Liver (tissue), 9 donors: ENCODE results near the gene LAMA2. TPM values are rescaled to one million over a fixed set of nuclear protein-coding genes. Genes with fewer than 3 reads are reported as not detected.

Experiments used
- DNase-seq: peaks from one replicate; pipeline ENCODE4 v3.0.0-alpha.2; 2017; ENCODE audit warnings: low spot score
- H3K27ac ChIP-seq, 2 donors: one replicate each; pipeline ENCODE4 v1.7.0; 2013; ENCODE audit warnings: inconsistent platforms in 2 of 2, low read length in 2 of 2, control low read depth in 1 of 2, low read depth in 1 of 2, mild to moderate bottlenecking in 1 of 2
- H3K27me3 ChIP-seq, 4 donors: one replicate each; pipeline versions ENCODE4 v1.6.1 to v1.7.0; 2013; ENCODE audit warnings: low read length in 3 of 4, inconsistent platforms in 1 of 4, mild to moderate bottlenecking in 1 of 4, moderate library complexity in 1 of 4; ENCODE audit not compliant: control insufficient read depth in 4 of 4, insufficient read depth in 4 of 4
- H3K36me3 ChIP-seq, 4 donors: one replicate each; pipeline versions ENCODE4 v1.6.1 to v1.7.0; 2013; ENCODE audit warnings: low read length in 3 of 4, mild to moderate bottlenecking in 3 of 4, low read depth in 1 of 4, moderate library complexity in 1 of 4; ENCODE audit not compliant: control insufficient read depth in 4 of 4, insufficient read depth in 3 of 4
- H3K4me1 ChIP-seq, 4 donors: one replicate each; pipeline versions ENCODE4 v1.6.1 to v1.7.0; 2013; ENCODE audit warnings: low read length in 3 of 4, mild to moderate bottlenecking in 3 of 4, moderate library complexity in 1 of 4; ENCODE audit not compliant: control insufficient read depth in 4 of 4, insufficient read depth in 4 of 4
- H3K4me3 ChIP-seq, 3 donors: one replicate each; pipeline versions ENCODE4 v1.6.1 to v1.7.0; 2013; ENCODE audit warnings: low read length in 3 of 3, control low read depth in 1 of 3, low read depth in 1 of 3, mild to moderate bottlenecking in 1 of 3
- H3K9ac ChIP-seq, 2 donors: one replicate each; pipeline ENCODE4 v1.7.0; 2013; ENCODE audit warnings: low read length in 2 of 2, mild to moderate bottlenecking in 2 of 2, moderate library complexity in 2 of 2, control low read depth in 1 of 2, low read depth in 1 of 2
- H3K9me3 ChIP-seq, 4 donors: one replicate each; pipeline versions ENCODE4 v1.6.1 to v1.7.0; 2013; ENCODE audit warnings: low read length in 3 of 4; ENCODE audit not compliant: control insufficient read depth in 4 of 4
- CTCF ChIP-seq: fragments of 150-350 bp; IDR thresholded peaks from 2 replicates; pipeline ENCODE4 v1.5.1; 2017; ENCODE audit warnings: improper control_type of control experiment, low read depth, low read length; ENCODE audit not compliant: missing input control
- EGR1 ChIP-seq, 2 donors: IDR thresholded peaks; 2 replicates each; pipeline ENCODE4 v1.6.1; 2016 to 2018; ENCODE audit warnings: antibody characterized with exemption in 2 of 2, low read depth in 2 of 2
- FOXA1 ChIP-seq: IDR thresholded peaks from 2 replicates; pipeline ENCODE4 v1.6.1; 2016; ENCODE audit warnings: antibody characterized with exemption
- FOXA2 ChIP-seq: IDR thresholded peaks from 2 replicates; pipeline ENCODE4 v1.6.1; 2016; ENCODE audit warnings: antibody characterized with exemption
- GABPA ChIP-seq, 2 donors: IDR thresholded peaks in 1 of 2; conservative IDR thresholded peaks in 1 of 2; 2 replicates each; pipeline ENCODE4 v1.6.1; 2016; ENCODE audit warnings: antibody characterized with exemption in 2 of 2, mild to moderate bottlenecking in 1 of 2, moderate library complexity in 1 of 2
- HNF4G ChIP-seq: IDR thresholded peaks from 2 replicates; pipeline ENCODE4 v1.6.1; 2016; ENCODE audit warnings: antibody characterized with exemption
- JUND ChIP-seq, 2 donors: IDR thresholded peaks; 2 replicates each; pipeline ENCODE4 v1.6.1; 2016; ENCODE audit warnings: antibody characterized with exemption in 2 of 2
- MAX ChIP-seq: IDR thresholded peaks from 2 replicates; pipeline ENCODE4 v1.6.1; 2016; ENCODE audit warnings: antibody characterized with exemption
- RAD21 ChIP-seq, 2 donors: IDR thresholded peaks; 2 replicates each; pipeline ENCODE4 v1.6.1; 2016; ENCODE audit warnings: antibody characterized with exemption in 2 of 2, mild to moderate bottlenecking in 2 of 2
- RXRA ChIP-seq, 2 donors: IDR thresholded peaks; 2 replicates each; pipeline ENCODE4 v1.6.1; 2017 to 2018; ENCODE audit warnings: antibody characterized with exemption in 2 of 2, mild to moderate bottlenecking in 1 of 2
- SP1 ChIP-seq: IDR thresholded peaks from 2 replicates; pipeline ENCODE4 v1.6.1; 2018; ENCODE audit warnings: antibody characterized with exemption, mild to moderate bottlenecking
- TAF1 ChIP-seq: conservative IDR thresholded peaks from 2 replicates; pipeline ENCODE4 v1.6.1; 2016; ENCODE audit warnings: antibody characterized with exemption, mild to moderate bottlenecking
- YY1 ChIP-seq: IDR thresholded peaks from 2 replicates; pipeline ENCODE4 v1.6.1; 2016; ENCODE audit warnings: antibody characterized with exemption, mild to moderate bottlenecking
- ZBTB33 ChIP-seq: IDR thresholded peaks from 2 replicates; pipeline ENCODE4 v1.6.1; 2016; ENCODE audit warnings: antibody characterized with exemption
- WGBS: extraction: QIAGEN DNeasy Blood & Tissue Kit; methylation state at CpG from one replicate; pipeline ENCODE4 v1.1.7; 2013; 5-methylcytosine and 5-hydroxymethylcytosine counted together
- polyA plus RNA-seq, 2 donors: library from polyadenylated mRNA; stranded (reverse) in 1 of 2; unstranded in 1 of 2; fragments of 200-250 nt in 1 of 2; fragments of >200 nt in 1 of 2; fragmentation: Nextera tagmentation in 1 of 2; extraction: Ambion mirVana in 1 of 2; gene quantifications; one replicate each; pipeline versions ENCODE4 v1.2.1 to v1.2.3, GENCODE V29; 2013 to 2015
- total RNA-seq, 2 donors: library from RNA; depleted of rRNA; stranded (reverse); fragments of >200 nt; gene quantifications; one replicate each; pipeline ENCODE4 v1.2.3, GENCODE V29; 2014
- TF ChIP-seq, protein P1 (sequence below): IDR thresholded peaks from 2 replicates; pipeline ENCODE4 v1.6.1; 2016; ENCODE audit warnings: antibody characterized with exemption
- TF ChIP-seq, protein P2 (sequence below): IDR thresholded peaks from 2 replicates; pipeline ENCODE4 v1.6.1; 2016; ENCODE audit warnings: antibody characterized with exemption, mild to moderate bottlenecking
- donor health status: healthy.
- donor health status: healthy.
- donor health status: healthy.
- donor health status: healthy.
- donor health status: healthy.

LAMA2 gene
- total and polyA plus RNA-seq, 4 donors: 1.3 to 17.0 (median 3.0) TPM

GRCh38 chr6:129499843-129500219 is 616.9 kb downstream of the LAMA2 start (continued):
- TF ChIP-seq FOXA1: no peak
- TF ChIP-seq HNF4G: no peak
- TF ChIP-seq, protein P1, sequence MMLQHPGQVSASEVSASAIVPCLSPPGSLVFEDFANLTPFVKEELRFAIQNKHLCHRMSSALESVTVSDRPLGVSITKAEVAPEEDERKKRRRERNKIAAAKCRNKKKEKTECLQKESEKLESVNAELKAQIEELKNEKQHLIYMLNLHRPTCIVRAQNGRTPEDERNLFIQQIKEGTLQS: no peak
- TF ChIP-seq RAD21 (IDR thresholded peaks at IDR 0.05): no peak

- Histone ChIP-seq H3K9ac (no peak overlapping the region), H3K9me3 (no peaks in the 10 kb centered on the region)
These were observed 618.2 kb downstream of the LAMA2 start for GRCh38 chr6:129500958-129501739.

More at GRCh38 chr6:129500958-129501739, 618.2 kb downstream of the LAMA2 start:
- TF ChIP-seq FOXA2: no peak
- TF ChIP-seq GABPA (IDR thresholded peaks at IDR 0.05 in 1 of 2, conservative IDR thresholded peaks at IDR 0.05 in 1 of 2): no peak
- no peak for TF ChIP-seq ZBTB33
- TF ChIP-seq RXRA (IDR thresholded peaks at IDR 0.05): no peak
- TF ChIP-seq CTCF: no peak
- TF ChIP-seq, protein P1: no peak
- no peak for TF ChIP-seq MAX
- TF ChIP-seq, protein P2, sequence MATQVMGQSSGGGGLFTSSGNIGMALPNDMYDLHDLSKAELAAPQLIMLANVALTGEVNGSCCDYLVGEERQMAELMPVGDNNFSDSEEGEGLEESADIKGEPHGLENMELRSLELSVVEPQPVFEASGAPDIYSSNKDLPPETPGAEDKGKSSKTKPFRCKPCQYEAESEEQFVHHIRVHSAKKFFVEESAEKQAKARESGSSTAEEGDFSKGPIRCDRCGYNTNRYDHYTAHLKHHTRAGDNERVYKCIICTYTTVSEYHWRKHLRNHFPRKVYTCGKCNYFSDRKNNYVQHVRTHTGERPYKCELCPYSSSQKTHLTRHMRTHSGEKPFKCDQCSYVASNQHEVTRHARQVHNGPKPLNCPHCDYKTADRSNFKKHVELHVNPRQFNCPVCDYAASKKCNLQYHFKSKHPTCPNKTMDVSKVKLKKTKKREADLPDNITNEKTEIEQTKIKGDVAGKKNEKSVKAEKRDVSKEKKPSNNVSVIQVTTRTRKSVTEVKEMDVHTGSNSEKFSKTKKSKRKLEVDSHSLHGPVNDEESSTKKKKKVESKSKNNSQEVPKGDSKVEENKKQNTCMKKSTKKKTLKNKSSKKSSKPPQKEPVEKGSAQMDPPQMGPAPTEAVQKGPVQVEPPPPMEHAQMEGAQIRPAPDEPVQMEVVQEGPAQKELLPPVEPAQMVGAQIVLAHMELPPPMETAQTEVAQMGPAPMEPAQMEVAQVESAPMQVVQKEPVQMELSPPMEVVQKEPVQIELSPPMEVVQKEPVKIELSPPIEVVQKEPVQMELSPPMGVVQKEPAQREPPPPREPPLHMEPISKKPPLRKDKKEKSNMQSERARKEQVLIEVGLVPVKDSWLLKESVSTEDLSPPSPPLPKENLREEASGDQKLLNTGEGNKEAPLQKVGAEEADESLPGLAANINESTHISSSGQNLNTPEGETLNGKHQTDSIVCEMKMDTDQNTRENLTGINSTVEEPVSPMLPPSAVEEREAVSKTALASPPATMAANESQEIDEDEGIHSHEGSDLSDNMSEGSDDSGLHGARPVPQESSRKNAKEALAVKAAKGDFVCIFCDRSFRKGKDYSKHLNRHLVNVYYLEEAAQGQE: no peak
- TF ChIP-seq EGR1 (IDR thresholded peaks at IDR 0.05; ENCODE audit: low read depth in 2 of 2): no peak
- no peak for TF ChIP-seq JUND (IDR thresholded peaks at IDR 0.05)
- no peak for TF ChIP-seq RAD21 (IDR thresholded peaks at IDR 0.05)
- no peak for TF ChIP-seq SP1
- no peak for TF ChIP-seq HNF4G
- TF ChIP-seq FOXA1: no peak
- TF ChIP-seq TAF1: no peak
- TF ChIP-seq YY1: no peak
- no peak overlapping the region for H3K4me3 ChIP-seq
- DNase-seq: peak; percentile 63
- H3K27ac ChIP-seq: no peak overlapping the region
- peaks cover 0 to 1% (median 0%) of the 10 kb centered on the region in 4 donors for H3K36me3 ChIP-seq
- peaks cover 3 to 4% (median 3%) of the 10 kb centered on the region in 4 donors for H3K4me1 ChIP-seq
- WGBS: 74% methylated on average over 13 of the region's 13 CpGs
- no peaks in the 10 kb centered on the region for H3K27me3 ChIP-seq
